VCaP (cell line): Measurements from ENCODE around the gene TRIO.

ENCODE experiments used
- H3K27ac ChIP-seq: fragments of 450-650 bp; 2 replicates; pipeline ENCODE4 v1.5.1; 2017
- CTCF ChIP-seq: fragments of 450-650 bp; conservative IDR thresholded peaks from 2 replicates; pipeline ENCODE4 v1.5.1; 2017; ENCODE audit warnings: mild to moderate bottlenecking, moderate library complexity

TRIO gene

GRCh38 chr5:14218480-14218879 is 75.3 kb downstream of the TRIO start:
- TF ChIP-seq CTCF = no peak
- peak overlapping the region; percentile 52 for H3K27ac ChIP-seq

DNA sequence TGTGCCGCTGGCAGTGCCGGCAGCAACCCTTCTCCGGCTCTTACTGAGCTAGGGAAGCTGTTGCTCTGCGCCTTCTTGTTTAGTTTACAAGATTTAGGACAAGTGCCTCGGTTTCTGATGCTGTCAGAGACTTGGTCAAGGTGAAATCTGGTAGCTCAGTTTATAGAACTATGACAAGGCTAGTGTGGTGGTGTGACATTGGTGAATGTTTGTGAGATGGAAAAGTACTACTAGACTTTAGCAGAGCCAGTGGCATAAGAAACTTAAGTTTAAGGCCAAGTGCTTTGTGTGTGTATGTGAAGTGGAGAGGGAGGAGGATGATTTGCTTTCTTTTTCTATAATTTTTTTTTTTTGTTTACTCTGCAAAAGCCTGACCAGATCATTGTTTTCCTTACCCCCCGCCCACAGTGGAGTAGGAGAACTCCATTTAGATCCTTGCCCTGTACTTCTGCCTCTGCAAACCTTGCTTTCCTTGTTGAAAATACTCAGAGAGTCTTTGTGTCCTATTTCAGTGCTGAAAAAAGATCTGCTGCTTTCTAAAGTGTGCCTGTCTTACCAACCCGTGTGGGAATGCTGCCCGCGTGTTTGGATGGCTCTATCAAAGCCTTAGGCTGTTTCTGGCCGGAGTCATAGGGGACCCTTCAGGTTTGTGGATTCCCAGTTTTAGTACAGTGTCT is 75.9 kb downstream of the TRIO start:
- no peak for TF ChIP-seq CTCF
- peak overlapping the region; percentile 52 for H3K27ac ChIP-seq

- H3K27ac ChIP-seq = peak overlapping the region; percentile 52
- TF ChIP-seq CTCF = no peak
Observed at GRCh38 chr5:14219800-14220512, 76.8 kb downstream of the TRIO start.

DNA sequence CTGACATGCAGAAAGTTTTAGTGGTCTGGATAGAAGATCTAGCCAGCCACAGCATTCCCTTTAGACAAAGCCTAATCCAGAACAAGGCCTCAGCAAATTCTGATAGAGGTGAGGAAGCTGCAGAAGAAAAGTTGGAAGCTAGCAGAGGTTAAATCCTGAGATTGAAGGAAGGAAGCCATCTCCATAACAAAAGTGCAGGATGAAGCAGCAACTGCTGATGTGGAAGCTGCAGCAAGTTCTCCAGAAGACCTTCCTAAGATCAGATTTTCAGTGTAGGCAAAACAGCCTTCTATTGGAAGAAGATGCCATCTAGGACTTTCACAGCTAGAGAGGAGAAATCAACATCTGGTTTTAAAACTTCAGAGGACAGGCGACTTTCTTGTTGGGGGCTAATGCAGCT is 77.5 kb downstream of the TRIO start:
- peak overlapping the region; percentile 52; the same call in 1 of the 2 replicates for H3K27ac ChIP-seq
- no peak for TF ChIP-seq CTCF

GRCh38 chr5:14221732-14222131 is 78.6 kb downstream of the TRIO start:
- no peak overlapping the region for H3K27ac ChIP-seq
- no peak for TF ChIP-seq CTCF

GRCh38 chr5:14222206-14222605 is 79.1 kb downstream of the TRIO start:
- no peak for TF ChIP-seq CTCF
- H3K27ac ChIP-seq = no peak overlapping the region

GRCh38 chr5:14223372-14223771 is 80.2 kb downstream of the TRIO start:
- no peak for TF ChIP-seq CTCF
- no peak overlapping the region for H3K27ac ChIP-seq
